GM23338 (cell line): Measurements from ENCODE around the gene ZNF366. TPM values are rescaled to one million over a fixed set of nuclear protein-coding genes. Genes with fewer than 3 reads are reported as not detected.

Experiments used
- ATAC-seq: fragments of 200-7000 bp; cut with Tn5 transposase; 3 replicates; pipeline ENCODE4 v1.9.1; 2020
- DNase-seq: peaks from one replicate; pipeline ENCODE4 v3.0.0-alpha.2; 2015; ENCODE audit warnings: low spot score
- H2AFZ ChIP-seq: fragments of 200-600 bp; sonication (generic); 2 replicates; pipeline ENCODE4 v1.8.0; 2016; ENCODE audit warnings: antibody characterized with exemption, mild to moderate bottlenecking, moderate library complexity
- H3F3A ChIP-seq: fragments of 200-600 bp; sonication (generic); replicated peaks from 2 replicates; pipeline ENCODE4 v1.8.0; 2017; ENCODE audit warnings: antibody characterized with exemption, mixed run types, low read depth
- H3K27ac ChIP-seq: fragments of 200-600 bp; sonication (generic); 2 replicates; pipeline ENCODE4 v1.6.1; 2016; ENCODE audit warnings: low read depth
- H3K27me3 ChIP-seq: fragments of 200-600 bp; sonication (generic); 2 replicates; pipeline ENCODE4 v1.8.0; 2016; ENCODE audit warnings: mild to moderate bottlenecking, mixed run types, moderate library complexity; ENCODE audit not compliant: insufficient read depth
- H3K36me3 ChIP-seq: fragments of 200-600 bp; sonication (generic); 2 replicates; pipeline ENCODE4 v1.8.0; 2016; ENCODE audit warnings: mild to moderate bottlenecking; ENCODE audit not compliant: insufficient read depth
- H3K4me1 ChIP-seq: fragments of 200-600 bp; sonication (generic); 2 replicates; pipeline ENCODE4 v1.8.0; 2016; ENCODE audit warnings: mild to moderate bottlenecking, moderate library complexity; ENCODE audit not compliant: insufficient read depth
- H3K4me2 ChIP-seq: fragments of 200-600 bp; sonication (generic); 2 replicates; pipeline ENCODE4 v1.7.1; 2017; ENCODE audit warnings: mixed run types
- H3K4me3 ChIP-seq: fragments of 200-600 bp; sonication (generic); 2 replicates; pipeline ENCODE4 v1.6.1; 2016; ENCODE audit warnings: mixed run types
- H3K79me2 ChIP-seq: fragments of 200-600 bp; sonication (generic); replicated peaks from 2 replicates; pipeline ENCODE4 v1.8.0; 2017; ENCODE audit warnings: mild to moderate bottlenecking; ENCODE audit not compliant: insufficient read depth
- H3K9me2 ChIP-seq: fragments of 200-600 bp; sonication (generic); 2 replicates; pipeline ENCODE4 v1.8.0; 2017; ENCODE audit not compliant: insufficient read depth
- H4K20me1 ChIP-seq: fragments of 200-600 bp; sonication (generic); replicated peaks from 2 replicates; pipeline ENCODE4 v1.8.0; 2017; ENCODE audit warnings: mild to moderate bottlenecking; ENCODE audit not compliant: insufficient read depth
- H3K27ac Mint-ChIP-seq: 2 replicates; pipeline ENCODE4 v1.8.0; 2020; ENCODE audit warnings: inconsistent platforms, mild to moderate bottlenecking, moderate library complexity, mixed read lengths
- H3K27me3 Mint-ChIP-seq: 3 replicates; pipeline ENCODE4 v1.8.0; 2022; ENCODE audit warnings: low read depth, mild to moderate bottlenecking, moderate library complexity, mixed read lengths, inconsistent platforms; ENCODE audit not compliant: insufficient read depth, poor library complexity
- H3K36me3 Mint-ChIP-seq: 3 replicates; pipeline ENCODE4 v1.8.0; 2021; ENCODE audit warnings: low read depth, mild to moderate bottlenecking, inconsistent platforms, moderate library complexity, mixed read lengths
- H3K4me1 Mint-ChIP-seq: 3 replicates; pipeline ENCODE4 v1.8.0; 2020; ENCODE audit warnings: mild to moderate bottlenecking, inconsistent platforms, mixed read lengths
- H3K4me3 Mint-ChIP-seq: 3 replicates; pipeline ENCODE4 v1.8.0; 2021; ENCODE audit warnings: moderate library complexity, mild to moderate bottlenecking, inconsistent platforms, mixed read lengths
- H3K9me3 Mint-ChIP-seq: 3 replicates; pipeline ENCODE4 v1.8.0; 2020; ENCODE audit warnings: moderate library complexity, mild to moderate bottlenecking, inconsistent platforms, mixed read lengths
- EZH2 ChIP-seq: fragments of 200-600 bp; sonication (generic); IDR thresholded peaks from one replicate; pipeline ENCODE4 v1.8.0; 2017; ENCODE audit warnings: antibody characterized with exemption, mild to moderate bottlenecking, low read depth; ENCODE audit not compliant: unreplicated experiment
- JUNB ChIP-seq: IDR thresholded peaks from one replicate; pipeline ENCODE4 v1.6.1; 2016; ENCODE audit warnings: antibody characterized with exemption; ENCODE audit not compliant: unreplicated experiment
- NANOG ChIP-seq: IDR thresholded peaks from 2 replicates; pipeline ENCODE4 v1.6.1; 2016; ENCODE audit warnings: antibody characterized with exemption, borderline replicate concordance
- POLR2AphosphoS5 ChIP-seq: IDR thresholded peaks from 2 replicates; pipeline ENCODE4 v1.6.1; 2016; ENCODE audit warnings: antibody characterized with exemption, low read depth
- STAT1 ChIP-seq: IDR thresholded peaks from one replicate; pipeline ENCODE4 v1.6.1; 2016; ENCODE audit warnings: antibody characterized with exemption; ENCODE audit not compliant: unreplicated experiment
- ZNF114 ChIP-seq: fragments of 250-450 bp; sonication (Bioruptor Pico); IDR thresholded peaks from 2 replicates; pipeline ENCODE4 v1.5.0; 2020; ENCODE audit warnings: mild to moderate bottlenecking, moderate library complexity
- polyA plus RNA-seq: library from polyadenylated mRNA; unstranded; fragments of >200 nt; fragmentation: Nextera tagmentation; extraction: Ambion mirVana; gene quantifications from 2 replicates; pipeline ENCODE4 v1.2.1, GENCODE V29; 2016
- total RNA-seq: library from RNA; depleted of rRNA; stranded (reverse); fragments of >200 nt; shearing (Covaris generic); gene quantifications from 2 replicates; pipeline ENCODE4 v1.2.3, GENCODE V29; 2014
- TF ChIP-seq, protein P1 (sequence below): IDR thresholded peaks from 2 replicates; pipeline ENCODE4 v1.6.1; 2016; ENCODE audit warnings: antibody characterized with exemption
- TF ChIP-seq, protein P2 (sequence below): IDR thresholded peaks from one replicate; pipeline ENCODE4 v1.6.1; 2018; ENCODE audit warnings: antibody characterized with exemption; ENCODE audit not compliant: unreplicated experiment
- TF ChIP-seq, protein P3 (sequence below), 2 experiments: fragments of 200-600 bp in 1 of 2; sonication (generic) in 1 of 2; conservative IDR thresholded peaks; 2 replicates each; pipeline versions ENCODE4 v1.5.1 to v1.6.1; 2016 to 2017; ENCODE audit warnings: antibody characterized with exemption in 2 of 2, low read depth in 2 of 2, mild to moderate bottlenecking in 2 of 2, moderate library complexity in 1 of 2

The ZNF366 gene
- total and polyA plus RNA-seq, 2 experiments from 2014 or later, result not detected

DNA sequence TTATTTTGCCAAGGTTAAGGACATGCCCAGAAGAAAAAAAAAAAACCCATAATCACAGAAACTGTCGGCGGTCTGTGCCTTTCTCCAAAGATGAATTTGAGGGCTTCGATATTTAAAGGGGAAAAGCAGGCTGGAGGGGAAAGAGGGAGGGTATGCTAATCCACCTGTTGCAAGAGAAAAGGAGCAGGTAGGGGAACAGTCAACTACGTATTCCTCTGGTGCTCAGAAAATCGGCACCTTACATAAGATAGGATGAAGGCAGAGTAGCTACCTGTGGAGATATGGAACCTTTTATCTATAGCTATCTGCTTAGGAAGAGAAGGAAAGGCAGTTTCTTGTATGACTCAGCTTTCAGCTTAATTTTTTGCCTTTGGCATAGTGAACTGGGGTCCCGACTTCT is 109.4 kb downstream of the ZNF366 start:
- H3K27me3 Mint-ChIP-seq, result peaks cover 9% of the 10 kb centered on the region
- ATAC-seq (peak; percentile 83), DNase-seq (peak; percentile 37)
- Histone ChIP-seq H3K4me3 (no peak overlapping the region), H3K9me2 (no peaks in the 10 kb centered on the region), H3K4me2 (no peak overlapping the region), H3K27ac (no peak overlapping the region), H2AFZ (no peak overlapping the region), H3F3A (no peaks in the 10 kb centered on the region), H4K20me1 (no peaks in the 10 kb centered on the region), H3K79me2 (no peaks in the 10 kb centered on the region), H3K27me3 (no peaks in the 10 kb centered on the region), H3K36me3 (no peaks in the 10 kb centered on the region), H3K4me1 (no peaks in the 10 kb centered on the region)
- H3K27ac Mint-ChIP-seq, result no peak overlapping the region
- peak overlapping the region; percentile 25; the same call in 1 of the 3 replicates for H3K4me3 Mint-ChIP-seq
- peaks cover 21% of the 10 kb centered on the region for H3K4me1 Mint-ChIP-seq
- peaks cover 14% of the 10 kb centered on the region; the same call in 2 of the 3 replicates for H3K36me3 Mint-ChIP-seq
- peaks cover 20% of the 10 kb centered on the region; the same call in 2 of the 3 replicates for H3K9me3 Mint-ChIP-seq
- TF ChIP-seq NANOG (no peak), ZNF114 (CRISPR knock-in tag) (no peak), JUNB (no peak), EZH2 (no peak), POLR2AphosphoS5 (no peak), STAT1 (no peak)
- TF ChIP-seq, protein P1, sequence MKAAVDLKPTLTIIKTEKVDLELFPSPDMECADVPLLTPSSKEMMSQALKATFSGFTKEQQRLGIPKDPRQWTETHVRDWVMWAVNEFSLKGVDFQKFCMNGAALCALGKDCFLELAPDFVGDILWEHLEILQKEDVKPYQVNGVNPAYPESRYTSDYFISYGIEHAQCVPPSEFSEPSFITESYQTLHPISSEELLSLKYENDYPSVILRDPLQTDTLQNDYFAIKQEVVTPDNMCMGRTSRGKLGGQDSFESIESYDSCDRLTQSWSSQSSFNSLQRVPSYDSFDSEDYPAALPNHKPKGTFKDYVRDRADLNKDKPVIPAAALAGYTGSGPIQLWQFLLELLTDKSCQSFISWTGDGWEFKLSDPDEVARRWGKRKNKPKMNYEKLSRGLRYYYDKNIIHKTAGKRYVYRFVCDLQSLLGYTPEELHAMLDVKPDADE, result no peak
- TF ChIP-seq, protein P2, sequence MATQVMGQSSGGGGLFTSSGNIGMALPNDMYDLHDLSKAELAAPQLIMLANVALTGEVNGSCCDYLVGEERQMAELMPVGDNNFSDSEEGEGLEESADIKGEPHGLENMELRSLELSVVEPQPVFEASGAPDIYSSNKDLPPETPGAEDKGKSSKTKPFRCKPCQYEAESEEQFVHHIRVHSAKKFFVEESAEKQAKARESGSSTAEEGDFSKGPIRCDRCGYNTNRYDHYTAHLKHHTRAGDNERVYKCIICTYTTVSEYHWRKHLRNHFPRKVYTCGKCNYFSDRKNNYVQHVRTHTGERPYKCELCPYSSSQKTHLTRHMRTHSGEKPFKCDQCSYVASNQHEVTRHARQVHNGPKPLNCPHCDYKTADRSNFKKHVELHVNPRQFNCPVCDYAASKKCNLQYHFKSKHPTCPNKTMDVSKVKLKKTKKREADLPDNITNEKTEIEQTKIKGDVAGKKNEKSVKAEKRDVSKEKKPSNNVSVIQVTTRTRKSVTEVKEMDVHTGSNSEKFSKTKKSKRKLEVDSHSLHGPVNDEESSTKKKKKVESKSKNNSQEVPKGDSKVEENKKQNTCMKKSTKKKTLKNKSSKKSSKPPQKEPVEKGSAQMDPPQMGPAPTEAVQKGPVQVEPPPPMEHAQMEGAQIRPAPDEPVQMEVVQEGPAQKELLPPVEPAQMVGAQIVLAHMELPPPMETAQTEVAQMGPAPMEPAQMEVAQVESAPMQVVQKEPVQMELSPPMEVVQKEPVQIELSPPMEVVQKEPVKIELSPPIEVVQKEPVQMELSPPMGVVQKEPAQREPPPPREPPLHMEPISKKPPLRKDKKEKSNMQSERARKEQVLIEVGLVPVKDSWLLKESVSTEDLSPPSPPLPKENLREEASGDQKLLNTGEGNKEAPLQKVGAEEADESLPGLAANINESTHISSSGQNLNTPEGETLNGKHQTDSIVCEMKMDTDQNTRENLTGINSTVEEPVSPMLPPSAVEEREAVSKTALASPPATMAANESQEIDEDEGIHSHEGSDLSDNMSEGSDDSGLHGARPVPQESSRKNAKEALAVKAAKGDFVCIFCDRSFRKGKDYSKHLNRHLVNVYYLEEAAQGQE, result no peak

GRCh38 chr5:72394688-72395087 is 112.5 kb downstream of the ZNF366 start:
- Mint-ChIP-seq H3K4me1 (peaks cover 16% of the 10 kb centered on the region), H3K36me3 (no peaks in the 10 kb centered on the region), H3K27me3 (peaks cover 2% of the 10 kb centered on the region), H3K27ac (no peak overlapping the region), H3K4me3 (no peak overlapping the region), H3K9me3 (no peaks in the 10 kb centered on the region)
- H3K4me1 ChIP-seq, result no peaks in the 10 kb centered on the region
- H3K27ac ChIP-seq, result no peak overlapping the region
- H3K4me2 ChIP-seq, result no peak overlapping the region
- ATAC-seq (peak; percentile 70), DNase-seq (peak; percentile 28)
- no peaks in the 10 kb centered on the region for H3F3A ChIP-seq
- no peaks in the 10 kb centered on the region for H3K79me2 ChIP-seq
- no peaks in the 10 kb centered on the region for H3K9me2 ChIP-seq
- H3K36me3 ChIP-seq, result no peaks in the 10 kb centered on the region
- no peaks in the 10 kb centered on the region for H4K20me1 ChIP-seq
- TF ChIP-seq ZNF114 (CRISPR knock-in tag), result no peak
- TF ChIP-seq, protein P3, sequence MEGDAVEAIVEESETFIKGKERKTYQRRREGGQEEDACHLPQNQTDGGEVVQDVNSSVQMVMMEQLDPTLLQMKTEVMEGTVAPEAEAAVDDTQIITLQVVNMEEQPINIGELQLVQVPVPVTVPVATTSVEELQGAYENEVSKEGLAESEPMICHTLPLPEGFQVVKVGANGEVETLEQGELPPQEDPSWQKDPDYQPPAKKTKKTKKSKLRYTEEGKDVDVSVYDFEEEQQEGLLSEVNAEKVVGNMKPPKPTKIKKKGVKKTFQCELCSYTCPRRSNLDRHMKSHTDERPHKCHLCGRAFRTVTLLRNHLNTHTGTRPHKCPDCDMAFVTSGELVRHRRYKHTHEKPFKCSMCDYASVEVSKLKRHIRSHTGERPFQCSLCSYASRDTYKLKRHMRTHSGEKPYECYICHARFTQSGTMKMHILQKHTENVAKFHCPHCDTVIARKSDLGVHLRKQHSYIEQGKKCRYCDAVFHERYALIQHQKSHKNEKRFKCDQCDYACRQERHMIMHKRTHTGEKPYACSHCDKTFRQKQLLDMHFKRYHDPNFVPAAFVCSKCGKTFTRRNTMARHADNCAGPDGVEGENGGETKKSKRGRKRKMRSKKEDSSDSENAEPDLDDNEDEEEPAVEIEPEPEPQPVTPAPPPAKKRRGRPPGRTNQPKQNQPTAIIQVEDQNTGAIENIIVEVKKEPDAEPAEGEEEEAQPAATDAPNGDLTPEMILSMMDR (conservative IDR thresholded peaks at IDR 0.05; ENCODE audit: low read depth in 2 of 2), result peak; percentile 33 to 66; a peak in 3 of 4 replicates
- no peaks in the 10 kb centered on the region for H3K27me3 ChIP-seq
- 0 out of 2 replicates have a peak overlapping the region, but pooled peaks have one; percentile 14 for H2AFZ ChIP-seq
- no peak overlapping the region for H3K4me3 ChIP-seq
